ENCODE results near the gene CEP295NL.

The CEP295NL gene

GRCh38 chr17:78861229-78861628 lies 41.8 kb downstream of the CEP295NL start:
- no peak for DNase-seq
- Mint-ChIP-seq H3K4me3 (no peak overlapping the region), H3K36me3 (ENCODE audit: low read depth) (no peaks in the 10 kb centered on the region), H3K9me3 (no peaks in the 10 kb centered on the region), H3K4me1 (ENCODE audit: low read depth) (peaks cover 3% of the 10 kb centered on the region), H3K27ac (no peak overlapping the region), H3K27me3 (no peaks in the 10 kb centered on the region)

- Mint-ChIP-seq H3K4me1 (ENCODE audit: low read depth) (no peaks in the 10 kb centered on the region), H3K4me3 (no peak overlapping the region), H3K9me3 (no peaks in the 10 kb centered on the region), H3K27ac (no peak overlapping the region), H3K27me3 (no peaks in the 10 kb centered on the region), H3K36me3 (ENCODE audit: low read depth) (no peaks in the 10 kb centered on the region)
- DNase-seq = no peak
Observed at GRCh38 chr17:78859051-78859450, 44.0 kb downstream of the CEP295NL start.

GRCh38 chr17:78857266-78857665 lies 45.7 kb downstream of the CEP295NL start:
- no peaks in the 10 kb centered on the region for H3K36me3 Mint-ChIP-seq (ENCODE audit: low read depth)
- DNase-seq = no peak
- no peaks in the 10 kb centered on the region for H3K4me1 Mint-ChIP-seq (ENCODE audit: low read depth)
- no peaks in the 10 kb centered on the region for H3K9me3 Mint-ChIP-seq
- H3K27me3 Mint-ChIP-seq = no peaks in the 10 kb centered on the region
- no peak overlapping the region for H3K4me3 Mint-ChIP-seq
- no peak overlapping the region for H3K27ac Mint-ChIP-seq

- no peaks in the 10 kb centered on the region for H3K9me3 Mint-ChIP-seq
- DNase-seq = no peak
- H3K36me3 Mint-ChIP-seq (ENCODE audit: low read depth) = no peaks in the 10 kb centered on the region
- H3K4me1 Mint-ChIP-seq (ENCODE audit: low read depth) = no peaks in the 10 kb centered on the region
- H3K4me3 Mint-ChIP-seq = no peak overlapping the region
- no peak overlapping the region for H3K27ac Mint-ChIP-seq
- H3K27me3 Mint-ChIP-seq = no peaks in the 10 kb centered on the region
Observed at GRCh38 chr17:78855561-78856165, 47.3 kb downstream of the CEP295NL start.

GRCh38 chr17:78854508-78854907 lies 48.5 kb downstream of the CEP295NL start:
- H3K4me3 Mint-ChIP-seq = no peak overlapping the region
- H3K9me3 Mint-ChIP-seq = no peaks in the 10 kb centered on the region
- H3K27ac Mint-ChIP-seq = no peak overlapping the region
- no peaks in the 10 kb centered on the region for H3K36me3 Mint-ChIP-seq (ENCODE audit: low read depth)
- DNase-seq = no peak
- no peaks in the 10 kb centered on the region for H3K27me3 Mint-ChIP-seq
- H3K4me1 Mint-ChIP-seq (ENCODE audit: low read depth) = no peaks in the 10 kb centered on the region

GRCh38 chr17:78853926-78854394 lies 49.0 kb downstream of the CEP295NL start:
- H3K36me3 Mint-ChIP-seq (ENCODE audit: low read depth) = no peaks in the 10 kb centered on the region
- H3K27me3 Mint-ChIP-seq = no peaks in the 10 kb centered on the region
- no peaks in the 10 kb centered on the region for H3K4me1 Mint-ChIP-seq (ENCODE audit: low read depth)
- H3K9me3 Mint-ChIP-seq = no peaks in the 10 kb centered on the region
- no peak overlapping the region for H3K27ac Mint-ChIP-seq
- no peak for DNase-seq
- no peak overlapping the region for H3K4me3 Mint-ChIP-seq

- Mint-ChIP-seq H3K27me3 (no peaks in the 10 kb centered on the region), H3K4me3 (no peak overlapping the region), H3K27ac (no peak overlapping the region), H3K36me3 (ENCODE audit: low read depth) (no peaks in the 10 kb centered on the region), H3K4me1 (ENCODE audit: low read depth) (no peaks in the 10 kb centered on the region), H3K9me3 (no peaks in the 10 kb centered on the region)
- no peak for DNase-seq
Observed at GRCh38 chr17:78852709-78853121, 50.3 kb downstream of the CEP295NL start.

- Mint-ChIP-seq H3K27me3 (no peaks in the 10 kb centered on the region), H3K27ac (no peak overlapping the region), H3K4me3 (no peak overlapping the region), H3K36me3 (ENCODE audit: low read depth) (no peaks in the 10 kb centered on the region), H3K4me1 (ENCODE audit: low read depth) (peaks cover 6% of the 10 kb centered on the region), H3K9me3 (no peaks in the 10 kb centered on the region)
- DNase-seq = no peak
Observed at GRCh38 chr17:78849026-78849425, 54.0 kb downstream of the CEP295NL start.

- no peaks in the 10 kb centered on the region for H3K36me3 Mint-ChIP-seq (ENCODE audit: low read depth)
- H3K4me3 Mint-ChIP-seq = no peak overlapping the region
- no peaks in the 10 kb centered on the region for H3K27me3 Mint-ChIP-seq
- H3K27ac Mint-ChIP-seq = no peak overlapping the region
- peaks cover 18% of the 10 kb centered on the region for H3K4me1 Mint-ChIP-seq (ENCODE audit: low read depth)
- no peak for DNase-seq
- no peaks in the 10 kb centered on the region for H3K9me3 Mint-ChIP-seq
Observed at GRCh38 chr17:78847052-78847451, 55.9 kb downstream of the CEP295NL start.

GRCh38 chr17:78844301-78845005 lies 58.5 kb downstream of the CEP295NL start:
- no peaks in the 10 kb centered on the region for H3K9me3 Mint-ChIP-seq
- peaks cover 24% of the 10 kb centered on the region for H3K4me1 Mint-ChIP-seq (ENCODE audit: low read depth)
- H3K36me3 Mint-ChIP-seq (ENCODE audit: low read depth) = peaks cover 6% of the 10 kb centered on the region
- H3K27ac Mint-ChIP-seq = peak overlapping the region; percentile 2
- no peaks in the 10 kb centered on the region for H3K27me3 Mint-ChIP-seq
- no peak for DNase-seq
- H3K4me3 Mint-ChIP-seq = no peak overlapping the region

GRCh38 chr17:78842881-78843565 lies 60.0 kb downstream of the CEP295NL start:
- Mint-ChIP-seq H3K9me3 (no peaks in the 10 kb centered on the region), H3K27me3 (no peaks in the 10 kb centered on the region), H3K4me1 (ENCODE audit: low read depth) (peaks cover 37% of the 10 kb centered on the region), H3K36me3 (ENCODE audit: low read depth) (peaks cover 20% of the 10 kb centered on the region), H3K27ac (no peak overlapping the region), H3K4me3 (no peak overlapping the region)
- peak; percentile 65 for DNase-seq

GRCh38 chr17:78840780-78841611 lies 62.0 kb downstream of the CEP295NL start, which contains the start of gene USP36:
Gene USP36 (minus strand): TSS chr17:78840814. CDS start chr17:78836363, 4,451 bp downstream.
- Mint-ChIP-seq H3K4me1 (ENCODE audit: low read depth) (peaks cover 52% of the 10 kb centered on the region), H3K9me3 (no peaks in the 10 kb centered on the region), H3K4me3 (peak within 1 kb of the TSS; percentile 93), H3K27me3 (no peaks in the 10 kb centered on the region), H3K36me3 (ENCODE audit: low read depth) (peaks cover 39% of the 10 kb centered on the region), H3K27ac (peak within 1 kb of the TSS; percentile 97)
- peak; percentile 100 for DNase-seq
